ENCODE results near the gene MAPT. TPM values are rescaled to one million over a fixed set of nuclear protein-coding genes. Genes with fewer than 3 reads are reported as not detected.
"Not testable (repeated sequence)": the region's sequence is repeated elsewhere in the genome, so short reads cannot be mapped to it uniquely, and the experiment has no call there.

Gene MAPT
- polyA plus RNA-seq, 2 donors, result 4.5 to 4.7 TPM

GRCh38 chr17:45906927-45907622 lies 12.7 kb downstream of the MAPT start:
- Histone ChIP-seq H3K27ac (ENCODE audit: low read depth in 2 of 2, low read length in 1 of 2) (no peak overlapping the region), H3K36me3 (ENCODE audit: control insufficient read depth in 2 of 2, insufficient read depth in 2 of 2, low read length in 1 of 2) (no peaks in the 10 kb centered on the region), H3K9me3 (ENCODE audit: control insufficient read depth in 2 of 2, insufficient read depth in 1 of 2, low read depth in 1 of 2, low read length in 1 of 2) (no peaks in the 10 kb centered on the region), H3K4me3 (ENCODE audit: low read depth in 1 of 2, low read length in 2 of 2) (no peak overlapping the region), H3K27me3 (ENCODE audit: control insufficient read depth in 1 of 2, insufficient read depth in 2 of 2, low read length in 2 of 2) (no peaks in the 10 kb centered on the region), H3K4me1 (ENCODE audit: control insufficient read depth in 2 of 2, insufficient read depth in 2 of 2, low read length in 1 of 2) (peaks cover 3% of the 10 kb centered on the region in 2 donors)
- 73 to 77% methylated on average over 15 of the region's 15 CpGs for WGBS, 2 donors

GRCh38 chr17:45907750-45908395 lies 13.5 kb downstream of the MAPT start:
- H3K27ac ChIP-seq (ENCODE audit: low read depth in 2 of 2, low read length in 1 of 2), result no peak overlapping the region
- H3K27me3 ChIP-seq (ENCODE audit: control insufficient read depth in 1 of 2, insufficient read depth in 2 of 2, low read length in 2 of 2), result no peaks in the 10 kb centered on the region
- WGBS, 2 donors, result 66 to 68% methylated on average over 11 of the region's 11 CpGs
- peaks cover 3% of the 10 kb centered on the region in 2 donors for H3K4me1 ChIP-seq (ENCODE audit: control insufficient read depth in 2 of 2, insufficient read depth in 2 of 2, low read length in 1 of 2)
- H3K9me3 ChIP-seq (ENCODE audit: control insufficient read depth in 2 of 2, insufficient read depth in 1 of 2, low read depth in 1 of 2, low read length in 1 of 2), result no peaks in the 10 kb centered on the region
- H3K4me3 ChIP-seq (ENCODE audit: low read depth in 1 of 2, low read length in 2 of 2), result no peak overlapping the region
- no peaks in the 10 kb centered on the region for H3K36me3 ChIP-seq (ENCODE audit: control insufficient read depth in 2 of 2, insufficient read depth in 2 of 2, low read length in 1 of 2)

GRCh38 chr17:45908460-45908859 lies 14.1 kb downstream of the MAPT start:
- Histone ChIP-seq H3K4me1 (ENCODE audit: control insufficient read depth in 2 of 2, insufficient read depth in 2 of 2, low read length in 1 of 2) (peaks cover 0 to 3% of the 10 kb centered on the region in 2 donors), H3K9me3 (ENCODE audit: control insufficient read depth in 2 of 2, insufficient read depth in 1 of 2, low read depth in 1 of 2, low read length in 1 of 2) (peaks cover 0 to 2% of the 10 kb centered on the region in 2 donors), H3K27me3 (ENCODE audit: control insufficient read depth in 1 of 2, insufficient read depth in 2 of 2, low read length in 2 of 2) (no peaks in the 10 kb centered on the region), H3K4me3 (ENCODE audit: low read depth in 1 of 2, low read length in 2 of 2) (no peak overlapping the region), H3K27ac (ENCODE audit: low read depth in 2 of 2, low read length in 1 of 2) (no peak overlapping the region), H3K36me3 (ENCODE audit: control insufficient read depth in 2 of 2, insufficient read depth in 2 of 2, low read length in 1 of 2) (no peaks in the 10 kb centered on the region)
- 37 to 39% methylated on average over 3 of the region's 3 CpGs for WGBS, 2 donors

- no peak overlapping the region for H3K4me3 ChIP-seq (ENCODE audit: low read depth in 1 of 2, low read length in 2 of 2)
- no peaks in the 10 kb centered on the region for H3K27me3 ChIP-seq (ENCODE audit: control insufficient read depth in 1 of 2, insufficient read depth in 2 of 2, low read length in 2 of 2)
- no peaks in the 10 kb centered on the region for H3K36me3 ChIP-seq (ENCODE audit: control insufficient read depth in 2 of 2, insufficient read depth in 2 of 2, low read length in 1 of 2)
- H3K9me3 ChIP-seq (ENCODE audit: control insufficient read depth in 2 of 2, insufficient read depth in 1 of 2, low read depth in 1 of 2, low read length in 1 of 2), result peaks cover 0 to 2% of the 10 kb centered on the region in 2 donors
- H3K27ac ChIP-seq (ENCODE audit: low read depth in 2 of 2, low read length in 1 of 2), result no peak overlapping the region
- WGBS, 2 donors, result 83 to 85% methylated on average over 8 of the region's 8 CpGs
- H3K4me1 ChIP-seq (ENCODE audit: control insufficient read depth in 2 of 2, insufficient read depth in 2 of 2, low read length in 1 of 2), result peaks cover 0 to 3% of the 10 kb centered on the region in 2 donors
Observed at GRCh38 chr17:45908935-45909334, 14.6 kb downstream of the MAPT start.

GRCh38 chr17:45910667-45911066 lies 16.3 kb downstream of the MAPT start:
- Histone ChIP-seq H3K4me3 (ENCODE audit: low read depth in 1 of 2, low read length in 2 of 2) (no peak overlapping the region), H3K27ac (ENCODE audit: low read depth in 2 of 2, low read length in 1 of 2) (no peak overlapping the region), H3K36me3 (ENCODE audit: control insufficient read depth in 2 of 2, insufficient read depth in 2 of 2, low read length in 1 of 2) (no peaks in the 10 kb centered on the region), H3K9me3 (ENCODE audit: control insufficient read depth in 2 of 2, insufficient read depth in 1 of 2, low read depth in 1 of 2, low read length in 1 of 2) (peaks cover 0 to 2% of the 10 kb centered on the region in 2 donors), H3K27me3 (ENCODE audit: control insufficient read depth in 1 of 2, insufficient read depth in 2 of 2, low read length in 2 of 2) (no peaks in the 10 kb centered on the region), H3K4me1 (ENCODE audit: control insufficient read depth in 2 of 2, insufficient read depth in 2 of 2, low read length in 1 of 2) (peaks cover 0 to 3% of the 10 kb centered on the region in 2 donors)
- WGBS, 2 donors, result 80 to 83% methylated on average over 3 of the region's 3 CpGs

GRCh38 chr17:45912319-45912718 lies 18.0 kb downstream of the MAPT start:
- Histone ChIP-seq H3K9me3 (ENCODE audit: control insufficient read depth in 2 of 2, insufficient read depth in 1 of 2, low read depth in 1 of 2, low read length in 1 of 2) (peaks cover 0 to 2% of the 10 kb centered on the region in 2 donors), H3K36me3 (ENCODE audit: control insufficient read depth in 2 of 2, insufficient read depth in 2 of 2, low read length in 1 of 2) (no peaks in the 10 kb centered on the region), H3K27me3 (ENCODE audit: control insufficient read depth in 1 of 2, insufficient read depth in 2 of 2, low read length in 2 of 2) (no peaks in the 10 kb centered on the region), H3K4me3 (ENCODE audit: low read depth in 1 of 2, low read length in 2 of 2) (no peak overlapping the region), H3K27ac (ENCODE audit: low read depth in 2 of 2, low read length in 1 of 2) (no peak overlapping the region), H3K4me1 (ENCODE audit: control insufficient read depth in 2 of 2, insufficient read depth in 2 of 2, low read length in 1 of 2) (no peaks in the 10 kb centered on the region)

GRCh38 chr17:45913030-45913429 lies 18.7 kb downstream of the MAPT start:
- H3K4me3 ChIP-seq (ENCODE audit: low read depth in 1 of 2, low read length in 2 of 2); H3K9me3 ChIP-seq (ENCODE audit: control insufficient read depth in 2 of 2, insufficient read depth in 1 of 2, low read depth in 1 of 2, low read length in 1 of 2); H3K4me1 ChIP-seq (ENCODE audit: control insufficient read depth in 2 of 2, insufficient read depth in 2 of 2, low read length in 1 of 2); H3K27me3 ChIP-seq (ENCODE audit: control insufficient read depth in 1 of 2, insufficient read depth in 2 of 2, low read length in 2 of 2); H3K36me3 ChIP-seq (ENCODE audit: control insufficient read depth in 2 of 2, insufficient read depth in 2 of 2, low read length in 1 of 2); H3K27ac ChIP-seq (ENCODE audit: low read depth in 2 of 2, low read length in 1 of 2): not testable (repeated sequence)
- 85% methylated on average over 5 of the region's 5 CpGs for WGBS, 2 donors

- Histone ChIP-seq H3K9me3 (ENCODE audit: control insufficient read depth in 2 of 2, insufficient read depth in 1 of 2, low read depth in 1 of 2, low read length in 1 of 2) (peaks cover 0 to 2% of the 10 kb centered on the region in 2 donors), H3K4me1 (ENCODE audit: control insufficient read depth in 2 of 2, insufficient read depth in 2 of 2, low read length in 1 of 2) (no peaks in the 10 kb centered on the region), H3K27ac (ENCODE audit: low read depth in 2 of 2, low read length in 1 of 2) (no peak overlapping the region), H3K27me3 (ENCODE audit: control insufficient read depth in 1 of 2, insufficient read depth in 2 of 2, low read length in 2 of 2) (no peaks in the 10 kb centered on the region), H3K36me3 (ENCODE audit: control insufficient read depth in 2 of 2, insufficient read depth in 2 of 2, low read length in 1 of 2) (no peaks in the 10 kb centered on the region), H3K4me3 (ENCODE audit: low read depth in 1 of 2, low read length in 2 of 2) (no peak overlapping the region)
- WGBS, 2 donors, result 67% methylated on average over 10 of the region's 10 CpGs
Observed at GRCh38 chr17:45914047-45914717, 19.8 kb downstream of the MAPT start.

- Histone ChIP-seq H3K27ac (ENCODE audit: low read depth in 2 of 2, low read length in 1 of 2) (no peak overlapping the region), H3K36me3 (ENCODE audit: control insufficient read depth in 2 of 2, insufficient read depth in 2 of 2, low read length in 1 of 2) (no peaks in the 10 kb centered on the region), H3K4me1 (ENCODE audit: control insufficient read depth in 2 of 2, insufficient read depth in 2 of 2, low read length in 1 of 2) (no peaks in the 10 kb centered on the region), H3K9me3 (ENCODE audit: control insufficient read depth in 2 of 2, insufficient read depth in 1 of 2, low read depth in 1 of 2, low read length in 1 of 2) (peaks cover 0 to 2% of the 10 kb centered on the region in 2 donors), H3K27me3 (ENCODE audit: control insufficient read depth in 1 of 2, insufficient read depth in 2 of 2, low read length in 2 of 2) (no peaks in the 10 kb centered on the region), H3K4me3 (ENCODE audit: low read depth in 1 of 2, low read length in 2 of 2) (no peak overlapping the region)
- 82 to 92% methylated on average over 4 of the region's 4 CpGs for WGBS, 2 donors
Observed at GRCh38 chr17:45915263-45915662, 20.9 kb downstream of the MAPT start.

Measured in esophagus (tissue), 2 donors.